ENCODE results near the gene LGI1.

- TF ChIP-seq EZH2 (IDR thresholded peaks at IDR 0.05; ENCODE audit: low read length) (no peak), CTCF (optimal IDR thresholded peaks at IDR 0.05 in 1 of 3, IDR thresholded peaks at IDR 0.05 in 1 of 3, conservative IDR thresholded peaks at IDR 0.05 in 1 of 3; ENCODE audit: extremely low read depth in 1 of 3, insufficient read depth in 2 of 3, low read length in 3 of 3) (no peak)
Observed at GRCh38 chr10:93742633-93743349, 14.9 kb upstream of the LGI1 start.

Measured in keratinocyte (primary cell).